NCI-H2227 (cell line): ENCODE data around the gene ACER3.
"Not testable (repeated sequence)": the region's sequence is repeated elsewhere in the genome, so short reads cannot be mapped to it uniquely, and the experiment has no call there.

Experiments
- DNase-seq: peaks from one replicate; lab custom pipeline; 2025; ENCODE audit not compliant: unreplicated experiment; lab: John Stamatoyannopoulos, UW

ACER3 gene

DNA sequence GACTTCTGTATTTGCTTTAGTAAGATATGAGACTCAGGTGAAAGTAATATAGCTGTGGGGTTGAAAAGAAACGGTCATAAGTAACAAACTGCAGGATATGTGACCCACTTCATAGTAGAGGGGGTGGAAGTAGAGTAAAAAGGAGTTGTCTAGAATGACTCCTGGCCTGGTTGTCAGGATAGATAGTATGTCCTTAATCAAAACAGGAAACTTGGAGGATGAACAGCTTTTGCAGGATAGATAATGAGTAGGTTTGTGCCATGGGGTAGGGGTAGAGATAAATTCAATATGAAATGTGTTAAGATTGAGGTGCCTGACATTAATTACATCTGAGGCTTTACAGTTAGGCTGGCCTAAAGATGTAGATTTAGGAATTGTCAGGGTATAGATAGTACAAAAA, 126.5 kb downstream of the ACER3 start:
- no peak for DNase-seq

DNA sequence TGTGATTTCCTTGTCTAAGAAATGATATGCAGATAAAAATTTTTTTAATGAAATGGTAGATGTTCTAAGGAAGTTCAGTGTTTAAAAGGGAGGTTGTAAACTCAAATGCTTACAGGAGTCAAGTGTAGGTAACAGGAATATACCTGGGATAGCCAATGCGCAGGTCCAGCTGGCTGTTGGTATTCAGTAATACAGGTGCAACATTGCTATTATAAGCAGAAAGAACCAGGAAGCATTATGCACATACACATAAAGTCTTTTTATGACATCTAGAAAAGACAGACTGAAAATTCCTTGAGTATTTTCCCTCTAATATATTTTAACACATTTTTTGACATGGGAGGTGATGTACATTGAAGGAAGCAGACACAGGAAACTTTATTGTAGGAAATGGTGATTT, 129.9 kb downstream of the ACER3 start:
- no peak for DNase-seq

DNA sequence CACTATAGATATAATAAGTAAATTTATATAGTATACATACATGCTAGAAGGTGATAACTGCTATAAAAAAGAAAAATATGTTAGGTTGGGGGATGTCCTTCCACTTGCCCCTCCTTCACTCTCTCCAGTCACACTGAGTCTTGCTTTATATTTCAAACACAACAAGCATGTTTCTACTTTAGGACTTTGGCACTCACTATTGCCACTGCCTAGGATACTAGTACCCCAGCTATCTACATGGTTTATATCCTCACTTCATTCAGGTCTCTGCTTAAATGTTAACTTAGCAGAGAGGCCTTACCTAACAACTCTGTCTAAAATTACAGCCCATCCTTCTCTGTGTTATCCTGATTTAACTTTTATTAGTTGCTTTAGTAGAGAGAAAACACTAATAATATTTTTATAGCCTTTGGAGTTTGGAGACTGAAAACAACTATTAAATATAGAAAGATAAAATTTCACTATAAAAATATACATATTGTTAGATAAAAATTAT, 134.4 kb downstream of the ACER3 start:
- no peak for DNase-seq

DNA sequence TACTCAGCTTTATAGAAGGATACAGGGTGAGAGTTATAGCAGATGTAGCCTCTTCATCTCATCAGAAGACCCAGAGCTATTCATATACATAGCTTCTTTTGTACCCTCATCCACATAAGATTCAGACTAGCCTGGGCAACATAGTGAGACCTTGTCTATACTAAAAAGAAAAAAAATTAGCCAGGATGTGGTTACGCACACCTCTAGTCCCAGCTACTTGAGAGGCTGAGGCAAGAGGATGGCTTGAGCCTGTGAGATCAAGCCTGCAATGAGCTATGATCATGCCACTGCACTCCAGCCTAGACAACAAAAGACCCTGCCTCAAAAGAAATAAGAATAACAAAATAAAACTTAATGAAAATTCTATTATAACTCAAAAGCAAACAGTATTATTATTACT, 136.8 kb downstream of the ACER3 start:
- DNase-seq: no peak

DNA sequence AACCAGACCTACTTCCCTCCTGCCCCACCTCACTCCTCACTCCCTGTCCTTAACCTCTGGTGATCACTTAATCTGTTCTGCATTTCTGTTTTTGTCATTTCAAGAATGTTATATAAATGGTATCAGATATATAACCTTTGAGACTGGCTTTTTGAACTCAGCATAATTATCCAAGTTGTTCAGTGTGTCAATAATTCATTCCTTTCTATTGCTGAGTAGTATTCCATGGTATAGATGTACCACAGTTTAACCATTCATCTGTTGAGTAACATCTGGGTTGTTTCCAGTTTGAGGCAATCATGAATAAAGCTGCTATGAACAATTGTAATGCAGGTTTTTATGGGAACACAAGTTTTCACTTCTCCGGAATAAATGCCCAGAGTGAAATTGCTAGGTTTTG, 138.9 kb downstream of the ACER3 start:
- DNase-seq: no peak

DNA sequence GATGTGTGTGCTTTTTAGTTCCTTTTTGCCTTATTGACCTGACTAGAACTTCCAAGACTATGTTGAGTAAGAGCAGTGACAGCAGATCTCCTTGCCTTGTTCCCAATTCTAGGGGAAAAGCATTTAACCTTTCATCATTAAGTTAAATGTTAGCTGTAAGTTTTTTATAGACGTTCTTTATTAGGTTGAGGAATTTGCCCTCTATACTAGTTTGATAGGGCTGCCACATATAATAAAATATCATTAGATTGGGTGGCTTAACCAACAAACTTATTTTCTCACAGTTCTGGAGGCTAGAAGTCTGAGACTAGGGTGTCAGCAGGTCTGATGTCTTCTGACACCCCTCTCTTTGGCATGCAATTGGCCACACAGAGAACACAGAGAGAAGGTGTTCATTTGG, 140.9 kb downstream of the ACER3 start:
- DNase-seq: no peak

DNA sequence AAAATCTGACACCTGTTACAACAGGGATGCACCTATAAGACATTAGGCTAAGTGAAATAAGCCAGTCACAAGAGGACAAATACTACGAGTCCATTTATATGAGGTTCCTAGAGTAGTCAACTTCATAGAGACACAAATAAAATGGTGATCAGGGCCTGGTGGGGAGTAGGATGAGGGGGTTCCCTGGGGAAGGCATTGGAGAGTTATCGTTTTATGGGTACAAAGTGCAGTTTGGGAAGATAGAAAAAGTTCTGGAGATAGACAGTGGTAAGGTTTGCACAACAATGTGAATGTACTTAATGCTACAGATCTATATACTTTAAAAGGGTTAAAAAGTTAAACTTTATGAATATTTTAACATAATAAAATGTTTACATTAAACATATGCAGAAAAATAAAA, 142.1 kb downstream of the ACER3 start:
- no peak for DNase-seq

DNA sequence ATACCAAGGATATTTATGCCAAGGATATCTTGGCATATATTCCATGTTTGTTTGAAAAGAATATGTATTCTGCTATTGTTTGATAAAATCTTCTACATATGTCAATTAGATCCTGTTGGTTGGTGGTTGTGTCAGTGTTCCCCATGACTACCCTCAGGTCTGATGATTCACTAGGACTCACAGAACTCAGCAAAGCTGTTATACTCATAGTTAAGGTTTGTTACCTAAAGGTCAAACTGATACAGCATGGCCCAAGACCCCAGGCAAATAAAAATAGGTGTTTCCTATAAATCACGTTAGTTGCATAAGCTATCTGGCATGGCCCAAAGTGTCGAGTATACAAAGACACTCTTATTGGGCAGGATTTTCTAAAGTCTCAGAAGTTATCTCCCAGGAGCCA, 143.2 kb downstream of the ACER3 start:
- DNase-seq: no peak

DNA sequence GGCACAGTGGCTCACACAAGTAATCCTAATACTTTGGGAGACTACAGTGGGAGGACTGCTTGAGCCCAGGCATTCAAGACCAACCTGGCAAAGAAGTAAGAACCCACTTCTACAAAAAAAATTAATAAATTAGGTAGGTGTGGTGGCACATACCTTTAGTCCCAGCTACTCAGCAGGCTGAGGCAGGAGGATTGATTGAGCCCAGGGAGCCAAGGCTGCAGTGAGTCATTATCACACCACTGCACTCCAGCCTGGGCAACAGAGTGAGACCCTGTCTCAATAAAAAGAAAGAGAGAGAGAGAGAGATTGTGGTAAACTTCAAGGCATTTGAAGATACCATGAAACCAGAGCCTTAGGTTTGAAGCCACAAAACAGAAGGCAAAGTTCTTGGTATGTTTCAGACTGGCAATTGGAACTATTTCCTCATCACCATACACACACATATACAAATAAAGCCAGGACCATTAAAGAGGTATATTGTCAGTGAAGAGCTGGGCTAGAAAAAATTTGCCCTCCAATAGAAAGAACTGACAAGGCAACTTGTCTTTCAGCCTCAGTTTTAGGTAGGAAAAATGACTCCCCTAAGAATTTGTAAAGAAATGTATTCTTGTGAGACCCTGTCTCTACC, 148.9 kb downstream of the ACER3 start:
- DNase-seq: no peak

DNA sequence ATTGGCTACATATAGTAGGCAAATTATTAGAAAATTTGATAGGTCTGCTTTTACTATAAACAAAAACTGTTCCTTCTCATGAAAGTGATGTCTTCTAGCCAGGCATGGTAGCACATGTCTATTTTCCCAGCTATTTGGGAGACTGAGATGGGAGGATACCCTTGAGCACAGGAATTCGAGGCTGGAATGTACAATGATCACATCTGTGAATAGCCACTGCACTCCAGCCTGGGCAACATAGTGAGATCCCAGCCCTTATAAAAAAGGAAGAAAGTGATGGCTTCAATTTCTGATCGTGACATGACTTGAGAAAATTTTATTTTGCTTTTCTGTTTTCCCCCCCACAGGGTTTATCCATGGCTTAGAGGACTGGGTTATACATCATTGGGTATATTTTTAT, 154.0 kb downstream of the ACER3 start:
- no peak for DNase-seq

DNA sequence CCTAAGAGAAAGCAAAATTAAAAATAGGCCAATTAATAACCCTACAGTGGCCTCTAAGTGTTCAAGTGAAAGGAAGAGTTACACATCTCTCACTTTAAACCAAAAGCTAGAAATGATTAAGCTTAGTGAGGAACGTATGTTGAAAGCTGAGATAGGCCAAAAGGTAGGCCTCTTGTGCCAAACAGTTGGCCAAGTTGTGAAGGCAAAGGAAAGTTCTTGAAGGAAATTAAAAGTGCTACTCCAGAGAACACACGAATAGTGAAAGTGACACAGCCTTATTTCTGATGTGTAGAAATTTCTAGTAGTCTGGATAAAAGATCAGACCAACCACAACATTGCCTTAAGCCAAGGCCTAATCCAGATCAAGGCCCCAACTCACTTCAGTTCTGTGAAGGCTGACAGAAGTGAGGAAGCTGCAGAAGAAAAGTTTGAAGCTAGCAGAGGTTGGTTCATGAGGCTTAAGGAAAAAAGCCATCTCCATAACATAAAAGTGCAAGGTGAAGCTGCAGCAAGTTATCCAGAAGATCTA, 157.7 kb downstream of the ACER3 start:
- DNase-seq: not testable (repeated sequence)

DNA sequence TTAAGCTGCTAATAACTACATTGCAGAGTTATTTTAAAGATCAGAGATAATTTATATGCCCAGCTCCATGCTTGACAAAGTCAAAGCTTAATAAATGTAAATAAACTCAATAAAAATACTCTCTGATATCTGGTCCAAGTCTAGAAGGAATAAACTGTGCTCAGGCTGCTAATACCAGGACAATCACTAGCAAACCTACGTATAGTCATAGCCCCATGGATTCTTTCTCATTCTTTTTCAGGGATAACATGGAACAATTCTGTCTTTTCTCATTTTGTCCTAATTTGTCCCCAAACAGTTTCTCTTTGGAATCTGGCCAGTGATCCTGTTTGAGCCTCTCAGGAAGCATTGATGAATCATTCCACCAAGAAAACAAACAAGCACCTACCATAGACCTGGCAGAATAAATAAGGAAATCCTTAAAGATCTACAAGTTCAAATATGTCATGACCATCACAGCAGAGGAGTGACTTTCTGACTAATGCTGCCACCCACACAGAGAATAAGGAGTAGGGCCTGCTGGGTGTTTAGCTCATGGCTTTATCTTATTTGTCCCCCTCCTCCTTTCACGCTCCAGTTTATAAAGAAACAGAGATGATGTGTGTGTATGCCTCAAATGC, 159.4 kb downstream of the ACER3 start:
- DNase-seq: no peak

DNA sequence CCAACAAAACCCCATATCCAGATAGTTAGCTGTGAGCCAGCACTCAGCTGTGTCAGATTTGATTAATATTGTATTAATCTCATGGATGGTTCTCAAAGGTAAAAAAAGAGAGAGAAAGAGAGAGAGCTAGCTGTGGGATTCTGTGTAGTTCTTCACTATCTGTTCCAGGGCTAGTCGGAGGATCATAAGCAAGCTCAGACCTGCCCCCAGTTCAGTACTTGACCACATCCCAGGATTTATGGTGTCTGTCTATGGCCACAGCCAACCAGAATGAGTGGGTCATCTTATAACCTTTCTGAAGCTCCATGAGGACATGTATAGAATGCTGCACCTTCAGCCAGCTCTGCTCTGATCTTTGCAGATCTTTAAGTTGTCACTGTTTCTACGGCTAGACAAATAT, 160.0 kb downstream of the ACER3 start:
- no peak for DNase-seq

DNA sequence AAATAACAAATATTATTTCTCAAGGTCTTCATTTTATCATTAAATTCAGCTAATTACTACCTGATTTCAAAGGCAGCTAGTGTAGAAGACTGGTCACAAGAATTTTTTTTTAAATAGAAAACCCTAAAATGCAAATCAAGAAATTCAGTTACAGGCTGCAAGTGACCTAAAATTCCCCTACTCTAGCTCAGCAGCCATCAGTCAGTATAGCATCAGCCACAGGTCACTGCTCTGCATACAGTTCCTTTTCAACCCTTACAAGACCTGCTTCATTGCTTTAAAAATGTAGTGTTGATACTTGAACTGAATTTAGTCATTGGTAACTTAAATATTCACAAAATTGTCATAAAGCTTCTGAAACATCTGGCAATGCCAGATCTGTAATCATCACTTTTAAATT, 164.0 kb downstream of the ACER3 start:
- no peak for DNase-seq

DNA sequence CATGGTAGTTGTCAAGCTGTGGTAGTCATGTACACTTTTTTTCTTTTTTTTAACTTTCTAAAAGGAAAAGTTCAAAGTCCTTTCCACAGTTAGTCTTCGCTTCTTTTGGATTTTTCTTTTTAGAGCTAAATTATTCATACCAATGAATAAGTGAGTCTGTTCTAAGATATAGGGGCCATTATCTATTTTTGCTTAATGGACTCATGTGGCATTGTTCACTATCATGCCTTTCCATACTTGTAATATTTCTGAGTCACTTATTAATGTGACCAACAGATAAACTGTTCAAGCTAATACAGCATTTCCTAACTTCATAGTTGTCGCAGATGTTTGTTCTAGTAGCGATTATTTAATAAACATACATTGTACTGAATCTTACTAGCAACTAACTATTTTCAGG, 165.5 kb downstream of the ACER3 start:
- DNase-seq: no peak

DNA sequence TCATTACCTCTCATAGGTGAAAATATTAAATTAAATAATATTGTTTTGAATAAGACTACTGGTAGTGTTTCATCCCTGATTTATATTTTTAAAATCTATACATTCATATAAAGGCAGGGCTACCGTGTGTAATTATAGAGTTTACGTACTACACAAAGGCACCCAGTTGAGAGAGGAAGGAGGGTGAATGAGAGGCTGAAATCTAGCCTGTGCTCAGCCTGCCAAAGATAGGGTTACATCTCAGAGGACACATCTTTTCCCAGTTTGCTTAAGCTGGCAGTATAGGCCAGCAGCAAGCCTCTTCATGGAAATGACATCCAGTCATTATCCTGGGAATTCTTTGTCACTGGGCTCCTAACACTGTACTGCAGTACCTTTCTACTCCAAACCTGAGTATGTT, 166.0 kb downstream of the ACER3 start:
- DNase-seq: peak; percentile 20

DNA sequence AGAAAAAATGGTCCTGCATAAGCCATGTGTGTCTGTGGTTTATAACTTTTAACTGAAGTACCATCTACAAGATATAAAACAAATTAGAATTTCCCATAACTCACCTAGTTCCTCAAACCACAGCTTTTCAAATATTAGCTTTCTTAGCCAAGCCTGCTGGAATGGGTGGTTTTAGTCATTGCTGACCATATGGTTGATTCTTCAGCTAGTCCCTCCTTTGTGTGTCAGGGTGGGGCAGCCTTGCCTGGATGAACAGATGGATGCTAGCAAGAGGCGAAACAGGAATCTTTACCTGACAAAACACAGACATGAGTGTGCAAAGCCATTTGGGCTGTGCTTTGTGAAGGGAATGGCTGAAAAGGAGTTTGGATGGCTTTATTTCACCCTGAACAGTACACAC, 166.6 kb downstream of the ACER3 start:
- DNase-seq: no peak

DNA sequence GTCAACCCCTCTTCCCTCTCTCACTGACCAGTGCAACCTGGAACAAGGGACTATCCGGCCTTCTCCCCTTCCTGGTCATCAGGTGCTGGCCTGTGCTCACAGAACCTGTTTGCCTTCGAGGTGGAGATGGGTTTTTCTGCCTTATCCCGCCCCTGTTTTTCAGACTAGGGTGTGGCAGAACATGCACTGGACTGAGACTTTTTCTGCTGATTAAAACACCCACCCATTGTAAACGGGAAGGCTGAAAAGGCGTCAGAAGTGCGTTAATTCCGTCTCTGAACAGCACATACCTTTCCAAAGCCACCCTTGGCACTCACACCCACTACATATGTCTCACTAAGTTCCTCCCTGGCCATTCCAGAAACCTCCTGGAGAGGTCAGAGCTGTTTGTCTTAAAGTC, 169.1 kb downstream of the ACER3 start:
- DNase-seq: no peak

DNA sequence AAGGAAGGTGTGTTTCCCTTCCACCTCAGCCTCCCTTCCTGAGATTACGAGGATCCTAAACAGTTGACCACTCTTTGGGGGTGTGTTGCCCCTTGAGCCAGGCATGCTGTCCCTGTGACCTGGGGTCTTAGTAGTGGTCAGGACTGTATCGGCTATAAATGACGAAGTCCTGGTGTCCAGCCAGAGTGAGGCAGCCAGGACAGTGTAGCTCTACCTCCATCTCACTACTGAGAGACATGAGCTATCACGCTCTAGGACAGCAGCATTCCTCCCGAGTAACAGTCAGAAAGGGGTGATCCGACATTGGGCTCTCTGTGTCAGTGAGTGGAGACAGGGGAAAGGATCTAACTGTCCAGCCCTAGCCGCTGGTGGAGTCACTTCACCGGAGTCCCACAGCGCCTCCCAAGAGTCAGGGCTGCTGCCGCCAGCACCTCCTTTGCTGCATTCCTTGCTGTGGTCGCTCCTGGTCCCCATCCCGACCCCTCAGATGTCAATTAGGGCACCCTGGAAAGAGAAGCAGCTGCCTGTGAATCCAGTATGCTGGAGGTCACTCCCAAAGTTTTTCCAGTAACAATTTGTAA, 170.2 kb downstream of the ACER3 start:
- no peak for DNase-seq

DNA sequence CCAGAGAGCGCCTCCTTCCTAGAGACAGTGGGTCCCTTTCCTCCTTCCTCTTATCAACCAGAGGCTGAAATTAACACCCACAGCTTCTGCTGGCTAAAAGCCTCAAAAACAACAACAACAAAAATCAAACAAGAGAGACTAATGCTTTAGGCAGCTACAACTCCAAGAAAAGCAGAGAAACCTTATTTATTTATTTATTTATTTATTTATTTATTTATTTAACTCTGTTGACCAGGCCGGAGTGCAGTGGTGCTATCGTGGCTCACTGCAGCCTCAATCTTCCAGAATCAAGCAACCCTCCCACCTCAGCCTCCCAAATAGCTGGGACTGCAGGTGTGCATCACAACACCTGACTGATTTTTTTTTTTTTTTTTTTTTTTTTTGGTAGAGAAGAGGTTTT, 170.9 kb downstream of the ACER3 start:
- DNase-seq: no peak

DNA sequence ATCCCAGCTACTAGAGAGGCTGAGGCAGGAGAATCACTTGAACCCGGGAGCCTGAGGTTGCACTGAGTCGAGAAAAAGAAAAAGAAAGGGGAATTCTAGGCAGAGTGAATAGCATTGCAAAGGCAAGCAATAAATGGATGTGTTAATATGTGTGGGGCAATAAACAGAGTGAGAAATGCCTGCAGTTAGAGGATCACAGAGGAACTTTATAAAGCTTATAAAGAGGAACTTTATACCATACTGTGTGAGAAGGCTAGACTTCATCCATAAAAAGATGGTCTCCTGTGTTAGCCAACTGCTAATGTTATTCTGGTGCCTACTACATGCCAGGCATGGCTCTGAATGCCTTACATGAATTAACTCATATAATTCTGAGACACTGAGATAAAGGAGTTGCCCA, 174.3 kb downstream of the ACER3 start:
- DNase-seq: no peak

DNA sequence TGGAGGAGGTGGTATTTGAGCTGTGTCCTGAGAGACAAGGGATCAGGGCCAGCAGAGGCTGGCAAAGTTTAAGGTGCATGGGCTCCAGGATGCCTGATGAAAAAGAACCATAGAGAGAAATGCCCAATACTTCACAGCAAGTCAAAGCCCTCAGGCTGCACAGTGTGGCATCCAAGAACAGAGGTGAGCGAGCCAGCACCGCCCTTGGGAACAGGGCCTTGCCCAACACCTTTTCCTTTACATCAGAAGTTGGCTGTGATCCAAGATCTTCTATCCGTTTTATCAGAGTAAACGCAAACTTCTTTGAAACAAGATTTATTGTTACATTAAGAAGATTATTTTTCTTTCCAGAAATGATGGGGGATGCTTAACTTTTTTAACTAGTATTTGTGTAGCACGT, 174.9 kb downstream of the ACER3 start:
- DNase-seq: no peak

DNA sequence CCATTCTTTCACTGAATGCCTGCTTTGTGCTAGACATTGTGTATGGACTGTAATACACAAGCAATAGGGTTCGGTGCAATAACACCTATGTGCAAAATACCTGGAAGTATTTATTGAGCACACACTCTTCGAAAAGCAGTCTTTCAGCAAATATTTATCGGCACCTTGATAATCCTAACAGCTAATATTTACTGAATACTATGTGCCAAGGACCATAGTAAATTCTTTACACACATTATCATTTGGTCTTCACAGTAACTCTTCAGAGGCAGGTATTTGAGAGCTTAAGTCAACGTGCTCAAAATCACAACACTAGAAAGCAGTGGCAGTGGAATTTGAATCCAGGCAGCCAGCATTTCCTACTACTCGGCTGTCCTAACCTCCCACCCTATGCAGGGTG, 175.7 kb downstream of the ACER3 start:
- no peak for DNase-seq
